WTC11 (cell line): ENCODE results near the gene SMOC2. TPM values are rescaled to one million over a fixed set of nuclear protein-coding genes. Genes with fewer than 3 reads are reported as not detected.

Experiments used
- ATAC-seq: fragments of 200-7000 bp; cut with Tn5 transposase; 2 replicates; pipeline ENCODE4 v1.10.0; 2021; ENCODE audit warnings: mild to moderate bottlenecking, moderate library complexity
- CTCF ChIA-PET: fragments of 300-600 bp; sonication (Branson Sonifier 250); formaldehyde crosslinking; loops from one replicate; lab custom pipeline; 2021; ENCODE audit warnings: antibody characterized with exemption; lab: Charles Lee
- POLR2A ChIA-PET: fragments of 350-600 bp; sonication (Branson Sonifier 250); formaldehyde crosslinking; loops from one replicate; lab custom pipeline; 2021; ENCODE audit warnings: antibody characterized with exemption; lab: Charles Lee
- DNase-seq: peaks from one replicate; pipeline ENCODE4 v3.0.0; 2021; ENCODE audit warnings: low spot score
- H3K27ac Mint-ChIP-seq: 2 replicates; pipeline ENCODE4 v1.8.0; 2021; ENCODE audit warnings: mixed read lengths
- H3K27me3 Mint-ChIP-seq: 2 replicates; pipeline ENCODE4 v1.8.0; 2021; ENCODE audit warnings: low read depth, mild to moderate bottlenecking, moderate library complexity, mixed read lengths
- H3K36me3 Mint-ChIP-seq: 2 replicates; pipeline ENCODE4 v1.8.0; 2021; ENCODE audit warnings: mixed read lengths
- H3K4me1 Mint-ChIP-seq: 2 replicates; pipeline ENCODE4 v1.8.0; 2022; ENCODE audit warnings: mixed read lengths
- H3K4me3 Mint-ChIP-seq: 2 replicates; pipeline ENCODE4 v1.8.0; 2021; ENCODE audit warnings: mild to moderate bottlenecking, moderate library complexity, mixed read lengths
- H3K9me3 Mint-ChIP-seq: 2 replicates; pipeline ENCODE4 v1.8.0; 2021; ENCODE audit warnings: mixed read lengths
- ATF3 ChIP-seq: sonication (generic); formaldehyde crosslinking; conservative IDR thresholded peaks from 2 replicates; pipeline ENCODE4 v1.8.1; 2022; ENCODE audit warnings: mild to moderate bottlenecking, missing genetic modification reagents
- CBFB ChIP-seq: sonication (generic); formaldehyde crosslinking; IDR thresholded peaks from 2 replicates; pipeline ENCODE4 v1.8.1; 2022; ENCODE audit warnings: mild to moderate bottlenecking, low read depth, missing genetic modification reagents
- CREM ChIP-seq: sonication (generic); formaldehyde crosslinking; IDR thresholded peaks from 2 replicates; pipeline ENCODE4 v1.8.1; 2022; ENCODE audit warnings: mild to moderate bottlenecking, missing genetic modification reagents, moderate library complexity
- ELF4 ChIP-seq: sonication (generic); formaldehyde crosslinking; IDR thresholded peaks from 2 replicates; pipeline ENCODE4 v1.8.1; 2022; ENCODE audit warnings: low read depth, mild to moderate bottlenecking, moderate library complexity, missing genetic modification reagents
- ERG ChIP-seq: fragments of 250-450 bp; sonication (Bioruptor Pico); IDR thresholded peaks from 2 replicates; pipeline ENCODE4 v1.8.0; 2021; ENCODE audit warnings: mild to moderate bottlenecking
- ESRRA ChIP-seq: sonication (generic); formaldehyde crosslinking; IDR thresholded peaks from 2 replicates; pipeline ENCODE4 v1.8.1; 2022; ENCODE audit warnings: mild to moderate bottlenecking, missing genetic modification reagents, borderline replicate concordance
- ETV6 ChIP-seq: sonication (generic); formaldehyde crosslinking; IDR thresholded peaks from 2 replicates; pipeline ENCODE4 v1.8.1; 2022; ENCODE audit warnings: mild to moderate bottlenecking, missing genetic modification reagents
- FOXK1 ChIP-seq: sonication (generic); formaldehyde crosslinking; IDR thresholded peaks from 2 replicates; pipeline ENCODE4 v1.8.0; 2022; ENCODE audit warnings: mild to moderate bottlenecking, moderate library complexity, missing genetic modification reagents
- MAX ChIP-seq: sonication (generic); formaldehyde crosslinking; IDR thresholded peaks from 2 replicates; pipeline ENCODE4 v1.8.0; 2022; ENCODE audit warnings: mild to moderate bottlenecking, missing genetic modification reagents
- MXD4 ChIP-seq: fragments of 250-450 bp; sonication (Bioruptor Pico); IDR thresholded peaks from 2 replicates; pipeline ENCODE4 v1.8.0; 2021; ENCODE audit warnings: mild to moderate bottlenecking, moderate library complexity, borderline replicate concordance
- MYBL2 ChIP-seq: sonication (generic); formaldehyde crosslinking; IDR thresholded peaks from 2 replicates; pipeline ENCODE4 v1.8.1; 2023; ENCODE audit warnings: mild to moderate bottlenecking, moderate library complexity, missing genetic modification reagents
- NFE2L1 ChIP-seq: sonication (generic); formaldehyde crosslinking; IDR thresholded peaks from 2 replicates; pipeline ENCODE4 v1.8.1; 2023; ENCODE audit warnings: missing genetic modification reagents
- NR1H2 ChIP-seq: sonication (generic); formaldehyde crosslinking; IDR thresholded peaks from 2 replicates; pipeline ENCODE4 v1.9.0; 2021; ENCODE audit warnings: mild to moderate bottlenecking, moderate library complexity, missing genetic modification reagents
- RORB ChIP-seq: fragments of 250-450 bp; sonication (Bioruptor Pico); IDR thresholded peaks from 2 replicates; pipeline ENCODE4 v1.9.0; 2021; ENCODE audit warnings: mild to moderate bottlenecking
- TP53 ChIP-seq: sonication (generic); formaldehyde crosslinking; IDR thresholded peaks from 2 replicates; pipeline ENCODE4 v1.8.1; 2023; ENCODE audit warnings: mild to moderate bottlenecking, missing genetic modification reagents
- ZBTB21 ChIP-seq: sonication (generic); formaldehyde crosslinking; IDR thresholded peaks from 2 replicates; pipeline ENCODE4 v1.8.1; 2023; ENCODE audit warnings: mild to moderate bottlenecking, missing genetic modification reagents, borderline replicate concordance
- ZNF317 ChIP-seq: sonication (generic); formaldehyde crosslinking; IDR thresholded peaks from 2 replicates; pipeline ENCODE4 v1.8.1; 2023; ENCODE audit warnings: low read depth, mild to moderate bottlenecking, moderate library complexity, missing genetic modification reagents, borderline replicate concordance
- ZNF416 ChIP-seq: fragments of 250-450 bp; sonication (Bioruptor Pico); IDR thresholded peaks from 2 replicates; pipeline ENCODE4 v1.9.0; 2021; ENCODE audit warnings: mild to moderate bottlenecking, inconsistent platforms
- ZNF423 ChIP-seq: fragments of 250-450 bp; sonication (Bioruptor Pico); IDR thresholded peaks from 2 replicates; pipeline ENCODE4 v2.1.2; 2022; ENCODE audit warnings: mild to moderate bottlenecking, moderate library complexity
- ZNF425 ChIP-seq: fragments of 250-450 bp; sonication (Bioruptor Pico); conservative IDR thresholded peaks from 2 replicates; pipeline ENCODE4 v1.9.0; 2021; ENCODE audit warnings: mild to moderate bottlenecking
- ZNF671 ChIP-seq: fragments of 250-450 bp; sonication (Bioruptor Pico); IDR thresholded peaks from 2 replicates; pipeline ENCODE4 v1.8.0; 2021; ENCODE audit warnings: mild to moderate bottlenecking
- total RNA-seq: library from RNA; stranded (reverse); gene quantifications from 3 replicates; pipeline ENCODE4 v1.2.3, GENCODE V29; 2021

SMOC2 gene
- total RNA-seq, 1 experiment from 2014 or later = 3.9 TPM

GRCh38 chr6:168638468-168639271 is 197.7 kb downstream of the SMOC2 start (continued):
- no peak for TF ChIP-seq ZNF425 (CRISPR knock-in tag)
- TF ChIP-seq, all 79 proteins: peak for 0

GRCh38 chr6:168640181-168640580 is 199.2 kb downstream of the SMOC2 start:
- H3K36me3 Mint-ChIP-seq = no peaks in the 10 kb centered on the region
- TF ChIP-seq CBFB (CRISPR knock-in tag) = no peak
- no peak for TF ChIP-seq MXD4 (CRISPR knock-in tag)
- TF ChIP-seq TP53 = no peak
- no peak for TF ChIP-seq ETV6
- TF ChIP-seq MAX (CRISPR knock-in tag) = no peak
- TF ChIP-seq, all 79 proteins: peak for 0
- Mint-ChIP-seq H3K27ac (peak overlapping the region; percentile 25; the same call in 1 of the 2 replicates), H3K4me3 (no peak overlapping the region), H3K4me1 (peaks cover 38% of the 10 kb centered on the region), H3K9me3 (no peaks in the 10 kb centered on the region), H3K27me3 (no peaks in the 10 kb centered on the region; the same call in 1 of the 2 replicates)
- no peak for DNase-seq
- ATAC-seq = no peak
- ChIA-PET CTCF (no interaction called here), POLR2A (no interaction called here)

GRCh38 chr6:168640768-168641167 is 199.8 kb downstream of the SMOC2 start:
- H3K9me3 Mint-ChIP-seq = no peaks in the 10 kb centered on the region
- H3K27ac Mint-ChIP-seq = 0 out of 2 replicates have a peak overlapping the region, but pooled peaks have one; percentile 52
- ATAC-seq = no peak
- ChIA-PET CTCF (interaction anchor here (1.3 kb wide), 1 partner anchor 270 kb away, joined by 3 read pairs; no protein-coding TSS in a partner anchor), POLR2A (no interaction called here)
- H3K27me3 Mint-ChIP-seq = no peaks in the 10 kb centered on the region; the same call in 1 of the 2 replicates
- DNase-seq = no peak
- H3K36me3 Mint-ChIP-seq = no peaks in the 10 kb centered on the region
- TF ChIP-seq RORB (CRISPR knock-in tag) (no peak), ERG (no peak), NR1H2 (no peak), ZBTB21 (no peak), ELF4 (CRISPR knock-in tag) (no peak), ZNF416 (no peak), ESRRA (CRISPR knock-in tag) (no peak), ZNF671 (CRISPR knock-in tag) (no peak), MYBL2 (CRISPR knock-in tag) (no peak), ATF3 (CRISPR knock-in tag) (no peak), ZNF423 (CRISPR knock-in tag) (no peak), ZNF317 (CRISPR knock-in tag) (no peak), NFE2L1 (no peak), CREM (CRISPR knock-in tag) (no peak), FOXK1 (no peak)
- peaks cover 40% of the 10 kb centered on the region for H3K4me1 Mint-ChIP-seq
- H3K4me3 Mint-ChIP-seq = no peak overlapping the region
